Loucy (cell line): ENCODE measurements around the gene NR1D2.

ENCODE experiments used
- H2AFZ ChIP-seq: fragments of 200-600 bp; sonication (generic); 2 replicates; pipeline ENCODE4 v1.6.0; 2016; ENCODE audit warnings: antibody characterized with exemption, mild to moderate bottlenecking, low read length, moderate library complexity
- H3F3A ChIP-seq: fragments of 200-600 bp; 2 replicates; pipeline ENCODE4 v1.6.0; 2016; ENCODE audit warnings: antibody characterized with exemption, low read depth, mild to moderate bottlenecking
- H3K27me3 ChIP-seq: fragments of 200-600 bp; sonication (generic); 2 replicates; pipeline ENCODE4 v1.6.1; 2014; ENCODE audit warnings: low read length, mild to moderate bottlenecking; ENCODE audit not compliant: insufficient read depth, poor library complexity, severe bottlenecking
- H3K36me3 ChIP-seq: fragments of 200-600 bp; sonication (generic); 2 replicates; pipeline ENCODE4 v1.6.1; 2016; ENCODE audit warnings: low read length; ENCODE audit not compliant: insufficient read depth
- H3K4me1 ChIP-seq: fragments of 200-600 bp; sonication (generic); 2 replicates; pipeline ENCODE4 v1.5.1; 2014; ENCODE audit warnings: low read length, mild to moderate bottlenecking; ENCODE audit not compliant: insufficient read depth, poor library complexity, severe bottlenecking
- H3K4me2 ChIP-seq: fragments of 200-600 bp; sonication (generic); 2 replicates; pipeline ENCODE4 v1.6.0; 2014; ENCODE audit warnings: antibody characterized with exemption, low read length, low read depth, mild to moderate bottlenecking; ENCODE audit not compliant: poor library complexity, severe bottlenecking
- H3K4me3 ChIP-seq: fragments of 200-600 bp; sonication (generic); 2 replicates; pipeline ENCODE4 v1.5.1; 2014; ENCODE audit warnings: low read length, mild to moderate bottlenecking, mixed read lengths; ENCODE audit not compliant: poor library complexity, severe bottlenecking
- H3K79me2 ChIP-seq: fragments of 200-600 bp; sonication (generic); 2 replicates; pipeline ENCODE4 v1.6.1; 2014; ENCODE audit warnings: low read length; ENCODE audit not compliant: insufficient read depth
- H3K9ac ChIP-seq: fragments of 200-600 bp; sonication (generic); 2 replicates; pipeline ENCODE4 v1.6.0; 2014; ENCODE audit warnings: mild to moderate bottlenecking, low read depth, low read length, moderate library complexity; ENCODE audit not compliant: poor library complexity, severe bottlenecking
- H3K9me2 ChIP-seq: fragments of 200-600 bp; sonication (generic); replicated peaks from 2 replicates; pipeline ENCODE4 v1.6.1; 2016; ENCODE audit warnings: low read depth, low read length, mixed read lengths
- H3K9me3 ChIP-seq: fragments of 200-600 bp; sonication (generic); 2 replicates; pipeline ENCODE4 v1.6.1; 2014; ENCODE audit warnings: mild to moderate bottlenecking, antibody characterized with exemption, low read length, low read depth; ENCODE audit not compliant: insufficient read depth
- H4K20me1 ChIP-seq: fragments of 200-600 bp; sonication (generic); 2 replicates; pipeline ENCODE4 v1.6.0; 2014; ENCODE audit warnings: antibody characterized with exemption, low read length, mild to moderate bottlenecking; ENCODE audit not compliant: insufficient read depth, poor library complexity, severe bottlenecking
- EZH2phosphoT487 ChIP-seq: fragments of 200-600 bp; IDR thresholded peaks from 2 replicates; pipeline ENCODE4 v1.6.1; 2018; ENCODE audit warnings: antibody characterized with exemption, mild to moderate bottlenecking, moderate library complexity, borderline replicate concordance
- TF ChIP-seq, protein P1 (sequence below): fragments of 200-600 bp; sonication (generic); conservative IDR thresholded peaks from 2 replicates; pipeline ENCODE4 v1.5.1; 2014; ENCODE audit warnings: mild to moderate bottlenecking, antibody characterized with exemption, low read length

The NR1D2 gene

DNA sequence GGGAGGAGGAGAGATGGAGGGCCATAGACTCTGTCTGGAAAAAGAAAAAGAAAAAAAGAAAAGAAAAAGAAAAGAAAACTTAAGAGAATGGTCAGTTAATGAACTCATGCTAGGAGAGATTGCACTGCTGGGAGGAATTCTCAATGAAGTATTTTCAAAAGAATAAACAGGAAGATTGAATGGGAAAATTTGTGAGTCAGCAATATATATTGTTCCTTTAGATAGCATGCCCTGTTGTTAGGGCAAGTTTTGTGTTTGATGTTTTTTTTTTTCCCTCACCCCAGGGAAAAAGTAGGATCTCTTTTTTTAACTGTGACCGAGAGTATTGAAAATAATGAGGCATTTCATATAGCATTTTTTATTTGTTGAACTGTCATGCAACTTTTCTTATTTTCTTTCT lies 7.8 kb upstream of the NR1D2 start:
- Histone ChIP-seq H3K9ac (no peak overlapping the region), H3K27me3 (no peaks in the 10 kb centered on the region), H3K4me1 (no peaks in the 10 kb centered on the region), H3K4me2 (no peak overlapping the region), H2AFZ (no peak overlapping the region), H3K9me2 (no peaks in the 10 kb centered on the region), H4K20me1 (no peaks in the 10 kb centered on the region), H3F3A (no peaks in the 10 kb centered on the region), H3K4me3 (no peak overlapping the region), H3K9me3 (no peaks in the 10 kb centered on the region), H3K79me2 (no peaks in the 10 kb centered on the region), H3K36me3 (no peaks in the 10 kb centered on the region)
- TF ChIP-seq, protein P1, sequence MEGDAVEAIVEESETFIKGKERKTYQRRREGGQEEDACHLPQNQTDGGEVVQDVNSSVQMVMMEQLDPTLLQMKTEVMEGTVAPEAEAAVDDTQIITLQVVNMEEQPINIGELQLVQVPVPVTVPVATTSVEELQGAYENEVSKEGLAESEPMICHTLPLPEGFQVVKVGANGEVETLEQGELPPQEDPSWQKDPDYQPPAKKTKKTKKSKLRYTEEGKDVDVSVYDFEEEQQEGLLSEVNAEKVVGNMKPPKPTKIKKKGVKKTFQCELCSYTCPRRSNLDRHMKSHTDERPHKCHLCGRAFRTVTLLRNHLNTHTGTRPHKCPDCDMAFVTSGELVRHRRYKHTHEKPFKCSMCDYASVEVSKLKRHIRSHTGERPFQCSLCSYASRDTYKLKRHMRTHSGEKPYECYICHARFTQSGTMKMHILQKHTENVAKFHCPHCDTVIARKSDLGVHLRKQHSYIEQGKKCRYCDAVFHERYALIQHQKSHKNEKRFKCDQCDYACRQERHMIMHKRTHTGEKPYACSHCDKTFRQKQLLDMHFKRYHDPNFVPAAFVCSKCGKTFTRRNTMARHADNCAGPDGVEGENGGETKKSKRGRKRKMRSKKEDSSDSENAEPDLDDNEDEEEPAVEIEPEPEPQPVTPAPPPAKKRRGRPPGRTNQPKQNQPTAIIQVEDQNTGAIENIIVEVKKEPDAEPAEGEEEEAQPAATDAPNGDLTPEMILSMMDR, result no peak
- TF ChIP-seq EZH2phosphoT487, result no peak

DNA sequence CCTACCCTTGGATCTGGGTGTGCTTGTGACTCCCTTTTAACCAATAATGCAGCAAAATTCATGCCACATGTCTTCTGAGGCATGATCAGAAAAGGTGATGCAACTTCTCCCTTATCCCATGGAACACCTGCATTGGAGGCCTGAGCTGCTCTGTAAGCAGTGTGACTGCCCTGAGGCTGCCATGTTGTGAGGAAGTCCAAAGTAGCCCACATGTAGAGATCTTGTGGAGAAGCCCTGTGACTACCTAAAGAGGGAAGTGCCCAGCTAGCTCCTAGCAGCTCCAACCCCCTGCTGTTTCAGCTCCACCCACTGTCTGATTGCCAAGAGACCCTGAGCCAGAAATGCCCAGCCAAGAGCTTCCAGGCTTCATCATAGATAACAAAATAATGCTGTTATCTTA lies 6.4 kb upstream of the NR1D2 start:
- no peak for TF ChIP-seq EZH2phosphoT487
- TF ChIP-seq, protein P1, result no peak
- Histone ChIP-seq H3K36me3 (no peaks in the 10 kb centered on the region), H3K9me2 (no peaks in the 10 kb centered on the region), H2AFZ (no peak overlapping the region), H3K4me1 (no peaks in the 10 kb centered on the region), H3F3A (no peaks in the 10 kb centered on the region), H3K79me2 (no peaks in the 10 kb centered on the region), H3K9me3 (no peaks in the 10 kb centered on the region), H3K4me3 (no peak overlapping the region), H3K27me3 (no peaks in the 10 kb centered on the region), H3K4me2 (no peak overlapping the region), H4K20me1 (no peaks in the 10 kb centered on the region), H3K9ac (no peak overlapping the region)

DNA sequence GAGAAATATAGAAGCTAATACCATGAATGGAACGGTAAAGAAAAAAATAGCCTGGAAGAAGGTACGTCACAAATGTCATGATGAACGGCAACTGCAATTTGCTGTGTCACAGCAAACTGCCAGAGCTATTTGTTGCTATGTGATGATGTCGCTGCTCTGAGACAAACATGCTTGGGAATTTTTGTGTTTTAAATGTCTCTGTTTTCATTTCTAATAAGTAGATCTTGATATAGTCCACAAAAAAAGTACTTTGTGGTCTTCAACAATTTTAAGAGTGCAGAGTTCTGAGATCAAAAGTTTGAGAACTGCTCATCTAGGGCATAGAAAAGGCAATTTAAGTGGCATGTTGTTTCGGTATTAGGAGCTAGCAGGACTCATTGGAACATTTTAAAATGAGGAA lies 4.3 kb upstream of the NR1D2 start:
- TF ChIP-seq EZH2phosphoT487, result no peak
- TF ChIP-seq, protein P1, result no peak
- Histone ChIP-seq H3F3A (no peaks in the 10 kb centered on the region), H3K79me2 (no peaks in the 10 kb centered on the region), H2AFZ (no peak overlapping the region), H3K27me3 (no peaks in the 10 kb centered on the region), H4K20me1 (no peaks in the 10 kb centered on the region), H3K9ac (no peak overlapping the region), H3K4me2 (no peak overlapping the region), H3K36me3 (no peaks in the 10 kb centered on the region), H3K4me1 (peaks cover 9% of the 10 kb centered on the region), H3K4me3 (no peak overlapping the region), H3K9me2 (no peaks in the 10 kb centered on the region), H3K9me3 (no peaks in the 10 kb centered on the region)
